Upper lobe of left lung (tissue), 6 donors: Measurements from ENCODE around the gene SYNM. TPM values are rescaled to one million over a fixed set of nuclear protein-coding genes. Genes with fewer than 3 reads are reported as not detected.
A peak's percentile ranks its signal among the peaks of the same experiment; 100 is the strongest.

ENCODE experiments used
- ATAC-seq, 2 donors: fragments of 200-7000 bp; cut with Tn5 transposase; one replicate each; pipeline ENCODE4 v1.9.1; 2022; ENCODE audit warnings: mild to moderate bottlenecking in 2 of 2, moderate library complexity in 2 of 2; ENCODE audit not compliant: low FRiP score in 2 of 2
- DNase-seq, 2 donors: peaks; one replicate each; pipeline ENCODE4 v3.0.0-alpha.2; 2019 to 2020
- H3K27ac ChIP-seq, 4 donors: fragments of 200-600 bp; sonication (generic); one replicate each; pipeline ENCODE4 v1.5.1; 2016 to 2019
- H3K27me3 ChIP-seq, 4 donors: fragments of 200-600 bp; sonication (generic); one replicate each; pipeline ENCODE4 v1.5.1; 2017 to 2019
- H3K36me3 ChIP-seq, 4 donors: fragments of 200-600 bp; sonication (generic); one replicate each; pipeline ENCODE4 v1.5.1; 2016 to 2019
- H3K4me1 ChIP-seq, 4 donors: fragments of 200-600 bp; sonication (generic); one replicate each; pipeline ENCODE4 v1.5.1; 2018 to 2019
- H3K4me3 ChIP-seq, 4 donors: fragments of 200-600 bp; sonication (generic); one replicate each; pipeline ENCODE4 v1.5.1; 2017 to 2019; ENCODE audit warnings: mild to moderate bottlenecking in 2 of 4, moderate library complexity in 1 of 4
- H3K9me3 ChIP-seq, 4 donors: fragments of 200-600 bp; sonication (generic); one replicate each; pipeline ENCODE4 v1.5.1; 2018 to 2019
- EP300 ChIP-seq, 4 donors: sonication (generic); formaldehyde crosslinking; IDR thresholded peaks; one replicate each; pipeline ENCODE4 v1.5.1; 2017; ENCODE audit warnings: antibody characterized with exemption in 4 of 4, control low read depth in 2 of 4
- POLR2A ChIP-seq, 4 donors: fragments of 450-650 bp; IDR thresholded peaks; one replicate each; pipeline ENCODE4 v1.5.1; 2016 to 2017; ENCODE audit warnings: antibody characterized with exemption in 4 of 4, mild to moderate bottlenecking in 2 of 4
- POLR2AphosphoS5 ChIP-seq, 2 donors: sonication (generic); formaldehyde crosslinking; IDR thresholded peaks; one replicate each; pipeline ENCODE4 v1.5.1; 2017; ENCODE audit warnings: antibody characterized with exemption in 2 of 2
- WGBS, 2 donors: methylation state at CpG; one replicate each; pipeline ENCODE4 v1.1.5; 2017 to 2018; 5-methylcytosine and 5-hydroxymethylcytosine counted together
- total RNA-seq, 6 donors: library from RNA; depleted of rRNA in 4 of 6; stranded (reverse); fragments of >200 nt in 4 of 6; gene quantifications; one replicate each; pipeline versions ENCODE4 v1.1.0 to v1.2.1, GENCODE V29; 2016 to 2021
- TF ChIP-seq, protein P1 (sequence below), 6 experiments: fragments of 450-650 bp in 4 of 6; fragments of 200-600 bp in 2 of 6; sonication (generic) in 2 of 6; IDR thresholded peaks; one replicate each; pipeline ENCODE4 v1.5.1; 2016 to 2019; ENCODE audit warnings: antibody characterized with exemption in 6 of 6
- donor health status: DM: no; HTN: no; CAD: no; lungs with moderate emphysema.
- donor health status: DM: no; HTN: yes; CAD: no; lungs with severe emphysema.

Gene SYNM
- total RNA-seq, 6 donors from 2014 or later: 8.2 to 50.1 (median 19.1) TPM

DNA sequence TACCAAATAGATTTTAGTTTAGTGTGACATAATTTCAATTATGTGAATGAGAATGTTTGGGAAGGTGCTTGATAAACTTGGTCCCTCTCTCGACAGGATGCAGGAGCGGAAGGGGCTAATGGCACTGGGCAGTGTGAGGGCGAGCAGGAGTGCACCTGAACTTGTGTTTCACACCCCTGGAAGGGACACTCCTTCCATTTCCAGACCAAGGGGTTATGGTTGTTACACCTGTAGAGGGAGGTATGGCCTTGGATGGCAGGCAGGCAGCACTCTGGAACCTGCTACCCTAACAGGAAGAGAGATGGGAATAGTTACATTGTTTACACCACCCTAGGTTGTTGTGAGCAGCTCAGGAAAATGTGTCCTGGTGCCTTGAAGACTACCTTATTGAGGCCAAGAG, 22.1 kb downstream of the SYNM start:
- Histone ChIP-seq H3K27me3 (no peaks in the 10 kb centered on the region), H3K27ac (no peak overlapping the region), H3K9me3 (no peaks in the 10 kb centered on the region), H3K36me3 (peaks cover 0 to 6% (median under 1%) of the 10 kb centered on the region in 4 donors), H3K4me1 (peaks cover 13 to 25% (median 18%) of the 10 kb centered on the region in 4 donors), H3K4me3 (no peak overlapping the region)
- ATAC-seq (no peak), DNase-seq (no peak)
- TF ChIP-seq, protein P1, sequence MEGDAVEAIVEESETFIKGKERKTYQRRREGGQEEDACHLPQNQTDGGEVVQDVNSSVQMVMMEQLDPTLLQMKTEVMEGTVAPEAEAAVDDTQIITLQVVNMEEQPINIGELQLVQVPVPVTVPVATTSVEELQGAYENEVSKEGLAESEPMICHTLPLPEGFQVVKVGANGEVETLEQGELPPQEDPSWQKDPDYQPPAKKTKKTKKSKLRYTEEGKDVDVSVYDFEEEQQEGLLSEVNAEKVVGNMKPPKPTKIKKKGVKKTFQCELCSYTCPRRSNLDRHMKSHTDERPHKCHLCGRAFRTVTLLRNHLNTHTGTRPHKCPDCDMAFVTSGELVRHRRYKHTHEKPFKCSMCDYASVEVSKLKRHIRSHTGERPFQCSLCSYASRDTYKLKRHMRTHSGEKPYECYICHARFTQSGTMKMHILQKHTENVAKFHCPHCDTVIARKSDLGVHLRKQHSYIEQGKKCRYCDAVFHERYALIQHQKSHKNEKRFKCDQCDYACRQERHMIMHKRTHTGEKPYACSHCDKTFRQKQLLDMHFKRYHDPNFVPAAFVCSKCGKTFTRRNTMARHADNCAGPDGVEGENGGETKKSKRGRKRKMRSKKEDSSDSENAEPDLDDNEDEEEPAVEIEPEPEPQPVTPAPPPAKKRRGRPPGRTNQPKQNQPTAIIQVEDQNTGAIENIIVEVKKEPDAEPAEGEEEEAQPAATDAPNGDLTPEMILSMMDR (IDR thresholded peaks at IDR 0.05): no peak
- TF ChIP-seq POLR2AphosphoS5 (IDR thresholded peaks at IDR 0.05): no peak
- TF ChIP-seq EP300 (IDR thresholded peaks at IDR 0.05): no peak
- no peak for TF ChIP-seq POLR2A (IDR thresholded peaks at IDR 0.05)
- WGBS, 2 donors: 92% methylated on average over 3 of the region's 3 CpGs

- H3K9me3 ChIP-seq: no peaks in the 10 kb centered on the region
- H3K27ac ChIP-seq: no peak overlapping the region
- WGBS, 2 donors: 85 to 89% methylated on average over 3 of the region's 3 CpGs
- DNase-seq: no peak
- no peak for TF ChIP-seq EP300 (IDR thresholded peaks at IDR 0.05)
- TF ChIP-seq, protein P1 (IDR thresholded peaks at IDR 0.05): no peak
- TF ChIP-seq POLR2AphosphoS5 (IDR thresholded peaks at IDR 0.05): no peak
- TF ChIP-seq POLR2A (IDR thresholded peaks at IDR 0.05): no peak
- no peaks in the 10 kb centered on the region for H3K27me3 ChIP-seq
- H3K36me3 ChIP-seq: peaks cover 0 to 6% (median 2%) of the 10 kb centered on the region in 4 donors
- peaks cover 13 to 23% (median 18%) of the 10 kb centered on the region in 4 donors for H3K4me1 ChIP-seq
- no peak for ATAC-seq
- no peak overlapping the region for H3K4me3 ChIP-seq
Measured at GRCh38 chr15:99127773-99128172, 22.9 kb downstream of the SYNM start.

- H3K36me3 ChIP-seq: peaks cover 0 to 6% (median 2%) of the 10 kb centered on the region in 4 donors
- no peak overlapping the region for H3K4me3 ChIP-seq
- H3K4me1 ChIP-seq: peaks cover 11 to 16% (median 14%) of the 10 kb centered on the region in 4 donors
- H3K27ac ChIP-seq: no peak overlapping the region
- H3K27me3 ChIP-seq: no peaks in the 10 kb centered on the region
- 92% methylated on average over 6 of the region's 6 CpGs for WGBS, 2 donors
- DNase-seq (no peak), ATAC-seq (no peak)
- no peaks in the 10 kb centered on the region for H3K9me3 ChIP-seq
- no peak for TF ChIP-seq POLR2AphosphoS5 (IDR thresholded peaks at IDR 0.05)
- TF ChIP-seq POLR2A (IDR thresholded peaks at IDR 0.05): no peak
- TF ChIP-seq, protein P1 (IDR thresholded peaks at IDR 0.05): no peak
- TF ChIP-seq EP300 (IDR thresholded peaks at IDR 0.05): no peak
Measured at GRCh38 chr15:99128411-99128810, 23.5 kb downstream of the SYNM start.

DNA sequence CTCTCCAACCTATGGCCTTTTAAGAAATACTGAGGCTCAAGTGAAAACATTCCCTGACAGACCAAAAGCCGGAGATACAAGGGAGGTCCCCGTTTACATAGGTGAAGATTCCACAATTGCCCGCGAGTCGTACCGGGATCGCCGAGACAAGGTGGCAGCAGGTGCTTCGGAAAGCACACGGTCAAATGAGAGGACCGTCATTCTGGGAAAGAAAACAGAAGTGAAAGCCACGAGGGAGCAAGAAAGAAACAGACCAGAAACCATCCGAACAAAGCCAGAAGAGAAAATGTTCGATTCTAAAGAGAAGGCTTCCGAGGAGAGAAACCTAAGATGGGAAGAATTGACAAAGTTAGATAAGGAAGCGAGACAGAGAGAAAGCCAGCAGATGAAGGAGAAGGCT, 24.8 kb downstream of the SYNM start:
- TF ChIP-seq, protein P1 (IDR thresholded peaks at IDR 0.05): no peak
- no peak for TF ChIP-seq POLR2AphosphoS5 (IDR thresholded peaks at IDR 0.05)
- TF ChIP-seq EP300 (IDR thresholded peaks at IDR 0.05): no peak
- TF ChIP-seq POLR2A (IDR thresholded peaks at IDR 0.05): no peak
- Histone ChIP-seq H3K36me3 (peaks cover 0 to 9% (median 2%) of the 10 kb centered on the region in 4 donors), H3K4me3 (peak overlapping the region in 2 of 4 donors; percentile 3 to 18), H3K4me1 (peaks cover 0 to 4% (median 2%) of the 10 kb centered on the region in 4 donors), H3K9me3 (no peaks in the 10 kb centered on the region), H3K27me3 (no peaks in the 10 kb centered on the region), H3K27ac (peak overlapping the region in 2 of 4 donors; percentile 14 to 18)
- DNase-seq: no peak
- ATAC-seq: no peak
- 69 to 79% methylated on average over 16 of the region's 16 CpGs for WGBS, 2 donors

GRCh38 chr15:99130314-99130713, 25.4 kb downstream of the SYNM start:
- 55 to 68% methylated on average over 13 of the region's 13 CpGs for WGBS, 2 donors
- DNase-seq: no peak

More at GRCh38 chr15:99130314-99130713, 25.4 kb downstream of the SYNM start:
- Histone ChIP-seq H3K4me1 (peaks cover 0 to 4% (median 1%) of the 10 kb centered on the region in 4 donors), H3K4me3 (peak overlapping the region in 2 of 4 donors; percentile 3 to 18), H3K36me3 (peaks cover 0 to 9% (median 2%) of the 10 kb centered on the region in 4 donors), H3K27me3 (no peaks in the 10 kb centered on the region), H3K27ac (peak overlapping the region in 2 of 4 donors; percentile 14 to 18), H3K9me3 (no peaks in the 10 kb centered on the region)
- ATAC-seq: no peak
- TF ChIP-seq EP300 (IDR thresholded peaks at IDR 0.05) (no peak), POLR2AphosphoS5 (IDR thresholded peaks at IDR 0.05) (no peak), POLR2A (IDR thresholded peaks at IDR 0.05) (no peak)
- TF ChIP-seq, protein P1 (IDR thresholded peaks at IDR 0.05): no peak
